ENCODE measurements around the gene CTBP2. TPM values are rescaled to one million over a fixed set of nuclear protein-coding genes. Genes with fewer than 3 reads are reported as not detected.

Gene CTBP2
- total RNA-seq, 1 experiment from 2014 or later, result 67.8 TPM

GRCh38 chr10:125022671-125023070 lies 137.7 kb downstream of the CTBP2 start:
- Histone ChIP-seq H3K36me3 (peaks cover 3% of the 10 kb centered on the region), H3K27ac (peak overlapping the region; percentile 75), H3K27me3 (no peaks in the 10 kb centered on the region), H3K4me3 (peak overlapping the region; percentile 43), H3K4me1 (peaks cover 25% of the 10 kb centered on the region), H3K9me3 (replicated peaks) (no peaks in the 10 kb centered on the region)
- no peak for DNase-seq

- Histone ChIP-seq H3K9me3 (replicated peaks) (no peaks in the 10 kb centered on the region), H3K4me3 (no peak overlapping the region), H3K27me3 (no peaks in the 10 kb centered on the region), H3K4me1 (peaks cover 28% of the 10 kb centered on the region), H3K27ac (no peak overlapping the region), H3K36me3 (peaks cover 3% of the 10 kb centered on the region)
- DNase-seq, result no peak
Observed at GRCh38 chr10:125021686-125022344, 138.5 kb downstream of the CTBP2 start.

GRCh38 chr10:125020871-125021270 lies 139.5 kb downstream of the CTBP2 start:
- Histone ChIP-seq H3K27me3 (no peaks in the 10 kb centered on the region), H3K4me3 (no peak overlapping the region), H3K27ac (no peak overlapping the region), H3K9me3 (replicated peaks) (no peaks in the 10 kb centered on the region), H3K36me3 (peaks cover 4% of the 10 kb centered on the region), H3K4me1 (peaks cover 33% of the 10 kb centered on the region)
- no peak for DNase-seq

- no peak for DNase-seq
- H3K4me1 ChIP-seq, result peaks cover 32% of the 10 kb centered on the region
- H3K36me3 ChIP-seq, result peaks cover 4% of the 10 kb centered on the region
- no peaks in the 10 kb centered on the region for H3K27me3 ChIP-seq
- no peaks in the 10 kb centered on the region for H3K9me3 ChIP-seq (replicated peaks)
- H3K4me3 ChIP-seq, result no peak overlapping the region
- no peak overlapping the region for H3K27ac ChIP-seq
Observed at GRCh38 chr10:125020386-125020785, 140.0 kb downstream of the CTBP2 start.

- no peaks in the 10 kb centered on the region for H3K9me3 ChIP-seq (replicated peaks)
- no peaks in the 10 kb centered on the region for H3K27me3 ChIP-seq
- DNase-seq, result no peak
Observed at GRCh38 chr10:125018576-125019143, 141.7 kb downstream of the CTBP2 start.

DNA sequence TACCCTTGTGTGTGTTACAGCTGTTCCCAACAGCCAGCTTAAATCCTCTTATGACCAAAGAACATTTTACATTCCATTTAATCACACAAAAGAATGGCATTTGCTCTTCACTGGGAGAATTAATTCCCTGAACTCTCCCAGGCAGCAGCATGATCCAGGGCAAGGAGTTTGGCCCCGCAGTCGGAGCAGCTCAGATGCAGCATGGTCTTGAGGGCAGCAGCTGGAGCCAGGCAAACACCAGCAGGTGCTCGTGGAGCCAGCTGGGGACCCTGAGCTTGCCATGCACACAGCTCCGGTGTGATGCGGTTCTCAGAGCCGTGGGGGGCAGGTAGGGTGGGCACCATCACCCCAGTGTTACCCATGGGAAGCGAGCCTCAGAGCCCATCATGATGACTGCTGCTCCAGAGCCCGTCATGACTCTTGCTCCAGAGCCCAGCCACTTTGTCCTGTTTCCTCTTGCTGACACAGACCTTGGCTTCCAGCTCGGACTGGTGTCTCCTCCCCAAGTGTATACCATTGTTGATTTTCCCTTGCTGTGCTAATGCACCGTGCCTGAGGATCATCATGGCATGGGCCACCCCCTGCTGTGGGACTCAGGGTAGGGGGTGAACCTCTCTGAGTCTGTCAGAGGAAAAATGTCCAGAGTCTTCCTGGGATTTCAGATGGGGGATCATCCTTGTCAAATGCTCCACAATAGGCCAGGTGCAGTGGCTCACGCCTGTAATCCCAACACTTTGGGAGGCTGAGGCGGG lies 142.6 kb downstream of the CTBP2 start:
- Histone ChIP-seq H3K4me1 (peaks cover 20% of the 10 kb centered on the region), H3K27ac (no peak overlapping the region), H3K9me3 (replicated peaks) (no peaks in the 10 kb centered on the region), H3K36me3 (peaks cover 4% of the 10 kb centered on the region), H3K27me3 (no peaks in the 10 kb centered on the region), H3K4me3 (no peak overlapping the region)
- DNase-seq, result peak; percentile 28 to 42

More at GRCh38 chr10:125018576-125019143, 141.7 kb downstream of the CTBP2 start:
- Histone ChIP-seq H3K36me3 (peaks cover 4% of the 10 kb centered on the region), H3K4me3 (no peak overlapping the region), H3K27ac (no peak overlapping the region), H3K4me1 (peaks cover 24% of the 10 kb centered on the region)

DNA sequence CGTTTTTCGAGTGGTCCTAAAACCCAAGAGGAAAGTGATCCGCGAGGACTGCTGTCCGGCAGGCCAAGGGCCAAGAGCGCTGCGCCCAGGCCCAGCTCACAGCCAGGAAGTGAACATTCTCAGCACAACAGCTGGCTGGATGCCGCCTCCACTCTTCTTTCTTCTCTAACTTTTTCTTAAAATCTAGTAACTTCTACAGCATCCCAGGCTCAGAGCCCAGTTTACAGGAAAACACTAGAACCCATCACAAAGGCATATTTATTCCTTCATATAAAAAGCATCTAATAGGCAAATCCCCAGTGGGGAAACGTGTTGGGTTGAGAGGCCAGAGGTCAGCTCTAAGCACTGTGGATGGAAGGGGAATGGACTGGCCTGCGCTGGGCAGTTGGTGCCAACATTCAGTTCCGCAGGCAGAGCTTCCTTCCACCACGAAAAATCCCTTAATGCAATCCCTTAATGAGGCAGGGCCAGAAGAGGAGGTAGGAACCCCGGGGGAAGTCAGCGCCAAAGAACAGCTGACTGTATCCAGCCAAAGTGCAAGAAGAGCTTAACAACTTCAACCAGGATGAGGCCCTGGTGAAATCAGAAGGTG lies 143.7 kb downstream of the CTBP2 start:
- Histone ChIP-seq H3K27me3 (no peaks in the 10 kb centered on the region), H3K9me3 (replicated peaks) (no peaks in the 10 kb centered on the region), H3K27ac (no peak overlapping the region; the same call in 1 of the 2 replicates), H3K4me3 (no peak overlapping the region), H3K36me3 (peaks cover 4% of the 10 kb centered on the region), H3K4me1 (peaks cover 12% of the 10 kb centered on the region; the same call in 1 of the 2 replicates)
- DNase-seq, result peak in 1 of 2 experiments; percentile 43

GRCh38 chr10:125016123-125016522 lies 144.2 kb downstream of the CTBP2 start:
- Histone ChIP-seq H3K27ac (no peak overlapping the region), H3K4me1 (peaks cover 12% of the 10 kb centered on the region; the same call in 1 of the 2 replicates), H3K9me3 (replicated peaks) (no peaks in the 10 kb centered on the region), H3K27me3 (no peaks in the 10 kb centered on the region), H3K36me3 (peaks cover 2% of the 10 kb centered on the region), H3K4me3 (no peak overlapping the region)
- no peak for DNase-seq

- Histone ChIP-seq H3K4me3 (no peak overlapping the region), H3K36me3 (peaks cover 2% of the 10 kb centered on the region; the same call in 1 of the 2 replicates), H3K4me1 (peaks cover 12% of the 10 kb centered on the region; the same call in 1 of the 2 replicates), H3K27me3 (no peaks in the 10 kb centered on the region), H3K27ac (no peak overlapping the region), H3K9me3 (replicated peaks) (no peaks in the 10 kb centered on the region)
- DNase-seq, result no peak
Observed at GRCh38 chr10:125015356-125015944, 144.9 kb downstream of the CTBP2 start.

GRCh38 chr10:125014836-125015355 lies 145.5 kb downstream of the CTBP2 start:
- DNase-seq, result no peak
- H3K27ac ChIP-seq, result no peak overlapping the region
- no peak overlapping the region for H3K4me3 ChIP-seq
- no peaks in the 10 kb centered on the region for H3K27me3 ChIP-seq
- no peaks in the 10 kb centered on the region for H3K9me3 ChIP-seq (replicated peaks)
- peaks cover 2% of the 10 kb centered on the region; the same call in 1 of the 2 replicates for H3K36me3 ChIP-seq
- peaks cover 12% of the 10 kb centered on the region; the same call in 1 of the 2 replicates for H3K4me1 ChIP-seq

DNA sequence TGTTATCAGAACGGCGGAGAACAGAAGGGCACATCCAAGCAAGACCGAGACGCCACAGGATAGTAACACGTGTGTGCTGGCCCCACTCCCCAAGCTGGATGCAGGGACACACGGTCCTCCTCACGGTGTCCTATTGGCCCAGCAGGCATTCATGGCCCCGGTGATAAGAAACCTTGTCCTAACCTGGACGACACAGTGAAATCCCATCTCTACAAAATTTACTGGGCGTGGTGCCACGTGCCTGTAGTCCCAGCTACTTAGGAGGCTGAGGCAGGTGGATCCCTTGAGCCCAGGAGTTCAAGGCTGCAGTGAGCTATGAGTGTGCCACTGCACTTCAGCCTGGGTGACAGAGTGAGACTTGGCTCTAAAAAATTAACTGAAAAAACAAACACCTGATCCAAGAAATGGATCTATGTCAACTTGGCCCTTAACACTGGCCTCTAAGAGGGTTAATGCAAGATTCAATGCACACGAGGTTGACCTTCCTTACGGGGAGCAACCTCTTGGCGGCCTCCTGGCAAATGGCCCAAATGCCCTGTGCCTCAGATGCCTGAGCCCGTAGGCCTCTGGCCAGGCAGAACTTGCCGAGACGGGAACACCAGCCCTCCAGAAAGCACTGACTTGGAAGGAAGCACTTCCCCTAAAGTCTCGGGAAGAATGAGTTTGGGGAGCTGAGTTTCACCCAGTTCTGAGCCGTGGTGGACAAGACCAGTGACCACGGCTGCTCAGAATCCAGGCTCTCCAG lies 146.1 kb downstream of the CTBP2 start:
- no peak for DNase-seq
- H3K36me3 ChIP-seq, result peaks cover 2% of the 10 kb centered on the region; the same call in 1 of the 2 replicates
- H3K4me3 ChIP-seq, result no peak overlapping the region
- no peaks in the 10 kb centered on the region for H3K9me3 ChIP-seq (replicated peaks)
- H3K27me3 ChIP-seq, result no peaks in the 10 kb centered on the region
- no peak overlapping the region for H3K27ac ChIP-seq
- H3K4me1 ChIP-seq, result peaks cover 12% of the 10 kb centered on the region; the same call in 1 of the 2 replicates

GRCh38 chr10:125013529-125013872 lies 146.9 kb downstream of the CTBP2 start:
- no peak for DNase-seq
- Histone ChIP-seq H3K4me1 (peaks cover 12% of the 10 kb centered on the region; the same call in 1 of the 2 replicates), H3K27me3 (no peaks in the 10 kb centered on the region), H3K4me3 (no peak overlapping the region), H3K9me3 (replicated peaks) (no peaks in the 10 kb centered on the region), H3K27ac (no peak overlapping the region), H3K36me3 (peaks cover 2% of the 10 kb centered on the region; the same call in 1 of the 2 replicates)

DNA sequence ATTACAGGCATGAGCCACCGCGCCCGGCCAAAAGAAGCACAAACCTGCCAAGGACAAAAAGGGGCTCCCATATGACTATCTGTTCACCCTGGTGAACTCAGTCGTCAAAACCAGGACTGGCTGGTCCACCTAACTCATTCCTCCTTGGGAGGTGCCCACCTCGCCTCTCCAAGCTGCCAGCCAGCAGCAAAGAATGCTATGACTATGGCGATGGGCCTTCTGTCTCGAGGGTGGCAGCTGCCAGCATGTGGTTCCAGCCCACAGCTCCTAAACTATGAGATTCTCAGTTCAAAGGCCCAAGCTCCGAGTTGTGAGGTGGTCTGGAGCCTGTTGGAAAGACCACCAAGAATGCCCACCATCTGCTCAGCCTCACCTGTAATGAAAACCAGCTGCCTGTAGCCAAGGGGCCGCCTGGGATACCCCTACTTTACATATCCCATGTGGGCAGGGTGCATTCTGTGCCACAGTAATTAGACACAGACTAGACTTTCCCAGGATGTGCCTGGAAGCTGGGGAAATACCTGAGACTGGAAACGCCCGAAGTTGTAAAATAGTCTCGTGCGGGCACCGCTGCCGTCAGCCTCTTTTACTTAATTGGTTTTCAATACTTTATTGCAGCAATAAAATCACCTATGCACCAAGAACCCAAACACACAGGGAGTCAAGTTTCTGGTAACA lies 147.4 kb downstream of the CTBP2 start:
- H3K9me3 ChIP-seq (replicated peaks), result no peaks in the 10 kb centered on the region
- no peak overlapping the region for H3K4me3 ChIP-seq
- DNase-seq, result no peak
- H3K36me3 ChIP-seq, result peaks cover 2% of the 10 kb centered on the region; the same call in 1 of the 2 replicates
- no peaks in the 10 kb centered on the region for H3K27me3 ChIP-seq
- H3K27ac ChIP-seq, result no peak overlapping the region
- peaks cover 12% of the 10 kb centered on the region; the same call in 1 of the 2 replicates for H3K4me1 ChIP-seq

Measured in SJCRH30 (cell line).